GM12892 (cell line): Measurements from ENCODE around the gene EEF1AKMT4.

Experiments used
- POLR2A ChIP-seq: IDR thresholded peaks from 2 replicates; pipeline ENCODE4 v1.6.1; 2011; ENCODE audit warnings: low read depth, low read length, control low read depth
- POLR2AphosphoS5 ChIP-seq: IDR thresholded peaks from 2 replicates; pipeline ENCODE4 v1.6.1; 2011; ENCODE audit warnings: low read depth, low read length, control low read depth
- TAF1 ChIP-seq: IDR thresholded peaks from 2 replicates; pipeline ENCODE4 v1.6.1; 2011; ENCODE audit warnings: low read depth, mild to moderate bottlenecking, control low read depth, low read length, borderline replicate concordance

GRCh38 chr3:184299488-184300377, 50.3 kb downstream of the EEF1AKMT4 start:
- TF ChIP-seq POLR2A (no peak), POLR2AphosphoS5 (no peak), TAF1 (no peak)
